Thymus (tissue), 11 donors: ENCODE measurements around the gene PLEK2. TPM values are rescaled to one million over a fixed set of nuclear protein-coding genes. Genes with fewer than 3 reads are reported as not detected.

Experiments
- DNase-seq, 9 donors: peaks; one replicate each; pipeline ENCODE4 v3.0.0-alpha.2; 2013; ENCODE audit warnings: low spot score in 9 of 9, low read depth in 6 of 9, missing footprints in 1 of 9
- H3K27ac ChIP-seq, 2 donors: one replicate each; pipeline ENCODE4 v1.5.1; 2013; ENCODE audit warnings: control low read depth in 1 of 2, low read depth in 1 of 2, low read length in 1 of 2, mild to moderate bottlenecking in 1 of 2, moderate library complexity in 1 of 2
- H3K27me3 ChIP-seq, 2 donors: one replicate each; pipeline ENCODE4 v1.5.1; 2013; ENCODE audit warnings: low read length in 1 of 2; ENCODE audit not compliant: control insufficient read depth in 2 of 2, insufficient read depth in 1 of 2
- H3K36me3 ChIP-seq, 2 donors: one replicate each; pipeline ENCODE4 v1.5.1; 2013; ENCODE audit warnings: low read length in 1 of 2, mild to moderate bottlenecking in 1 of 2, moderate library complexity in 1 of 2; ENCODE audit not compliant: control insufficient read depth in 2 of 2, insufficient read depth in 2 of 2
- H3K4me1 ChIP-seq, 2 donors: one replicate each; pipeline ENCODE4 v1.5.1; 2013; ENCODE audit warnings: low read length in 2 of 2; ENCODE audit not compliant: control insufficient read depth in 2 of 2, insufficient read depth in 2 of 2
- H3K4me3 ChIP-seq, 2 donors: one replicate each; pipeline ENCODE4 v1.5.1; 2013; ENCODE audit warnings: low read length in 2 of 2, control low read depth in 1 of 2, mild to moderate bottlenecking in 1 of 2
- H3K9me3 ChIP-seq, 2 donors: one replicate each; pipeline ENCODE4 v1.5.1; 2013; ENCODE audit warnings: low read length in 1 of 2, mild to moderate bottlenecking in 1 of 2; ENCODE audit not compliant: control insufficient read depth in 2 of 2, insufficient read depth in 1 of 2
- WGBS: extraction: QIAGEN DNeasy Blood & Tissue Kit; methylation state at CpG from one replicate; pipeline ENCODE4 v1.1.7; 2013; 5-methylcytosine and 5-hydroxymethylcytosine counted together
- polyA plus RNA-seq: library from polyadenylated mRNA; stranded (reverse); fragments of 200-250 nt; gene quantifications from one replicate; pipeline ENCODE4 v1.2.3, GENCODE V29; 2013
- total RNA-seq: library from RNA; stranded (reverse); fragments of 120-200 nt; gene quantifications from one replicate; pipeline ENCODE4 v1.2.4, GENCODE V29; 2013
- donor health status: healthy.

The PLEK2 gene
- total and polyA plus RNA-seq, 2 donors = 22.0 to 34.0 TPM

- no peak overlapping the region for H3K27ac ChIP-seq
- 96% methylated on average over 10 of the region's 10 CpGs for WGBS
- no peak overlapping the region for H3K4me3 ChIP-seq
- H3K27me3 ChIP-seq = peaks cover 0 to 22% of the 10 kb centered on the region in 2 donors
- no peak for DNase-seq
- peaks cover 0 to 3% of the 10 kb centered on the region in 2 donors for H3K9me3 ChIP-seq
- H3K4me1 ChIP-seq = no peaks in the 10 kb centered on the region
- no peaks in the 10 kb centered on the region for H3K36me3 ChIP-seq
These were observed 24.3 kb upstream of the PLEK2 start for GRCh38 chr14:67436006-67436866.

GRCh38 chr14:67435603-67436002 is 23.6 kb upstream of the PLEK2 start:
- WGBS = 98% methylated on average over 5 of the region's 5 CpGs
- Histone ChIP-seq H3K9me3 (peaks cover 0 to 3% of the 10 kb centered on the region in 2 donors), H3K36me3 (no peaks in the 10 kb centered on the region), H3K27ac (no peak overlapping the region), H3K27me3 (peaks cover 0 to 22% of the 10 kb centered on the region in 2 donors), H3K4me3 (no peak overlapping the region), H3K4me1 (no peaks in the 10 kb centered on the region)
- no peak for DNase-seq

GRCh38 chr14:67432050-67432564 is 20.1 kb upstream of the PLEK2 start:
- H3K9me3 ChIP-seq = peaks cover 0 to 3% of the 10 kb centered on the region in 2 donors
- H3K4me1 ChIP-seq = peaks cover 0 to 2% of the 10 kb centered on the region in 2 donors
- peaks cover 0 to 9% of the 10 kb centered on the region in 2 donors for H3K27me3 ChIP-seq
- H3K4me3 ChIP-seq = no peak overlapping the region
- H3K36me3 ChIP-seq = no peaks in the 10 kb centered on the region
- no peak for DNase-seq
- WGBS = 82% methylated on average over 7 of the region's 7 CpGs
- H3K27ac ChIP-seq = no peak overlapping the region

- peaks cover 0 to 7% of the 10 kb centered on the region in 2 donors for H3K4me1 ChIP-seq
- peaks cover 0 to 3% of the 10 kb centered on the region in 2 donors for H3K9me3 ChIP-seq
- no peak for DNase-seq
- H3K27me3 ChIP-seq = peaks cover 0 to 14% of the 10 kb centered on the region in 2 donors
- 91% methylated on average over 9 of the region's 9 CpGs for WGBS
- no peak overlapping the region for H3K4me3 ChIP-seq
- H3K27ac ChIP-seq = no peak overlapping the region
- no peaks in the 10 kb centered on the region for H3K36me3 ChIP-seq
These were observed 17.7 kb upstream of the PLEK2 start for GRCh38 chr14:67429510-67430205.

- WGBS = 96% methylated on average over 7 of the region's 7 CpGs
- no peak overlapping the region for H3K27ac ChIP-seq
- H3K4me1 ChIP-seq = peaks cover 0 to 7% of the 10 kb centered on the region in 2 donors
- peaks cover 0 to 17% of the 10 kb centered on the region in 2 donors for H3K27me3 ChIP-seq
- no peak overlapping the region for H3K4me3 ChIP-seq
- H3K36me3 ChIP-seq = no peaks in the 10 kb centered on the region
- H3K9me3 ChIP-seq = peaks cover 0 to 3% of the 10 kb centered on the region in 2 donors
- DNase-seq = no peak
These were observed 16.6 kb upstream of the PLEK2 start for GRCh38 chr14:67428501-67429031.

GRCh38 chr14:67426983-67427606 is 15.1 kb upstream of the PLEK2 start:
- H3K9me3 ChIP-seq = peaks cover 0 to 3% of the 10 kb centered on the region in 2 donors
- H3K36me3 ChIP-seq = no peaks in the 10 kb centered on the region
- peaks cover 0 to 7% of the 10 kb centered on the region in 2 donors for H3K4me1 ChIP-seq
- DNase-seq = peak; percentile 56 to 87 (median 69)
- 37% methylated on average over 30 of the region's 30 CpGs for WGBS
- no peak overlapping the region for H3K27ac ChIP-seq
- H3K4me3 ChIP-seq = no peak overlapping the region
- peaks cover 0 to 17% of the 10 kb centered on the region in 2 donors for H3K27me3 ChIP-seq

GRCh38 chr14:67426161-67426560 is 14.2 kb upstream of the PLEK2 start:
- Histone ChIP-seq H3K27ac (no peak overlapping the region), H3K27me3 (peaks cover 0 to 17% of the 10 kb centered on the region in 2 donors), H3K36me3 (no peaks in the 10 kb centered on the region), H3K9me3 (no peaks in the 10 kb centered on the region), H3K4me3 (no peak overlapping the region), H3K4me1 (peaks cover 0 to 7% of the 10 kb centered on the region in 2 donors)
- DNase-seq = no peak
- WGBS = 94% methylated on average over 8 of the region's 8 CpGs

GRCh38 chr14:67425608-67426007 is 13.6 kb upstream of the PLEK2 start:
- Histone ChIP-seq H3K4me3 (no peak overlapping the region), H3K4me1 (peaks cover 0 to 7% of the 10 kb centered on the region in 2 donors), H3K9me3 (no peaks in the 10 kb centered on the region), H3K27ac (no peak overlapping the region), H3K36me3 (no peaks in the 10 kb centered on the region), H3K27me3 (peaks cover 0 to 17% of the 10 kb centered on the region in 2 donors)
- DNase-seq = no peak
- WGBS = 82% methylated on average over 4 of the region's 4 CpGs
